VCaP (cell line): ENCODE measurements around the gene AHI1.

Source experiments
- H3K27ac ChIP-seq: fragments of 450-650 bp; 2 replicates; pipeline ENCODE4 v1.5.1; 2017
- CTCF ChIP-seq: fragments of 450-650 bp; conservative IDR thresholded peaks from 2 replicates; pipeline ENCODE4 v1.5.1; 2017; ENCODE audit warnings: mild to moderate bottlenecking, moderate library complexity

Gene AHI1

GRCh38 chr6:135299256-135299655 lies 198.3 kb downstream of the AHI1 start:
- no peak overlapping the region for H3K27ac ChIP-seq
- TF ChIP-seq CTCF: no peak

- TF ChIP-seq CTCF: no peak
- no peak overlapping the region for H3K27ac ChIP-seq
Measured at GRCh38 chr6:135298455-135298854, 199.1 kb downstream of the AHI1 start.

- no peak overlapping the region for H3K27ac ChIP-seq
- TF ChIP-seq CTCF: no peak
Measured at GRCh38 chr6:135296715-135297114, 200.8 kb downstream of the AHI1 start.

- no peak for TF ChIP-seq CTCF
- H3K27ac ChIP-seq: no peak overlapping the region
Measured at GRCh38 chr6:135295085-135295484, 202.5 kb downstream of the AHI1 start.

GRCh38 chr6:135291288-135292076 lies 206.1 kb downstream of the AHI1 start:
- no peak overlapping the region for H3K27ac ChIP-seq
- no peak for TF ChIP-seq CTCF

GRCh38 chr6:135289816-135290215 lies 207.7 kb downstream of the AHI1 start:
- no peak overlapping the region for H3K27ac ChIP-seq
- no peak for TF ChIP-seq CTCF

- no peak overlapping the region for H3K27ac ChIP-seq
- TF ChIP-seq CTCF: no peak
Measured at GRCh38 chr6:135286962-135287538, 210.5 kb downstream of the AHI1 start.
